Upper lobe of left lung (tissue), 4 donors: ENCODE data around the gene REG1B.

Source experiments
- EP300 ChIP-seq, 4 donors: sonication (generic); formaldehyde crosslinking; IDR thresholded peaks; one replicate each; pipeline ENCODE4 v1.5.1; 2017; ENCODE audit warnings: antibody characterized with exemption in 4 of 4, control low read depth in 2 of 4
- TF ChIP-seq, protein P1 (sequence below), 6 experiments: fragments of 450-650 bp in 4 of 6; fragments of 200-600 bp in 2 of 6; sonication (generic) in 2 of 6; IDR thresholded peaks; one replicate each; pipeline ENCODE4 v1.5.1; 2016 to 2019; ENCODE audit warnings: antibody characterized with exemption in 6 of 6

GRCh38 chr2:79087785-79088364 is at the start of gene REG1B:
- TF ChIP-seq, protein P1, sequence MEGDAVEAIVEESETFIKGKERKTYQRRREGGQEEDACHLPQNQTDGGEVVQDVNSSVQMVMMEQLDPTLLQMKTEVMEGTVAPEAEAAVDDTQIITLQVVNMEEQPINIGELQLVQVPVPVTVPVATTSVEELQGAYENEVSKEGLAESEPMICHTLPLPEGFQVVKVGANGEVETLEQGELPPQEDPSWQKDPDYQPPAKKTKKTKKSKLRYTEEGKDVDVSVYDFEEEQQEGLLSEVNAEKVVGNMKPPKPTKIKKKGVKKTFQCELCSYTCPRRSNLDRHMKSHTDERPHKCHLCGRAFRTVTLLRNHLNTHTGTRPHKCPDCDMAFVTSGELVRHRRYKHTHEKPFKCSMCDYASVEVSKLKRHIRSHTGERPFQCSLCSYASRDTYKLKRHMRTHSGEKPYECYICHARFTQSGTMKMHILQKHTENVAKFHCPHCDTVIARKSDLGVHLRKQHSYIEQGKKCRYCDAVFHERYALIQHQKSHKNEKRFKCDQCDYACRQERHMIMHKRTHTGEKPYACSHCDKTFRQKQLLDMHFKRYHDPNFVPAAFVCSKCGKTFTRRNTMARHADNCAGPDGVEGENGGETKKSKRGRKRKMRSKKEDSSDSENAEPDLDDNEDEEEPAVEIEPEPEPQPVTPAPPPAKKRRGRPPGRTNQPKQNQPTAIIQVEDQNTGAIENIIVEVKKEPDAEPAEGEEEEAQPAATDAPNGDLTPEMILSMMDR (IDR thresholded peaks at IDR 0.05), result no peak
- no peak for TF ChIP-seq EP300 (IDR thresholded peaks at IDR 0.05)
